GM12873 (cell line): Measurements from ENCODE around the gene TCTN2.

ENCODE experiments used
- TF ChIP-seq, protein P1 (sequence below): IDR thresholded peaks from 2 replicates; pipeline ENCODE4 v1.5.1; 2012; ENCODE audit warnings: low read depth, mild to moderate bottlenecking, moderate library complexity, low read length, control low read depth; ENCODE audit not compliant: insufficient read depth; ENCODE audit errors: missing control alignments

TCTN2 gene

DNA sequence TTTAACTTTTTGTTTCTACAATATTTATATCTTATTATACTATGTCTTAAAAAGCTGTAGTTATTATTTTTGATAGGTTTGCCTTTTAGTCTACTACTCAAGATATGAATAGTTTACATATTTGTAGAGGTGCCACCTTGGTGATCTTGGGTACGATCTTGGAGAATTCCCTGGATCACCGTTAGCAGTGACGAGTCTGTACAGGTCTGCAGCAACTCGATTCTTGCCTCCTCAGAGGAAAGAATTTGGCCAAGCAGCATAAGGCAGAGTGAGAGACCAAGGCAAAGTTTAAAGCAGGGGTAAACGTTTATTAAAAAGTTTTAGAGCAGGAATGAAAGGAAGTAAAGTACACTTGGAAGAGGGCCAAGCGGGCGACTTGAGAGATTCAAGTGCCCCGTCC, 3.1 kb upstream of the TCTN2 start:
- TF ChIP-seq, protein P1, sequence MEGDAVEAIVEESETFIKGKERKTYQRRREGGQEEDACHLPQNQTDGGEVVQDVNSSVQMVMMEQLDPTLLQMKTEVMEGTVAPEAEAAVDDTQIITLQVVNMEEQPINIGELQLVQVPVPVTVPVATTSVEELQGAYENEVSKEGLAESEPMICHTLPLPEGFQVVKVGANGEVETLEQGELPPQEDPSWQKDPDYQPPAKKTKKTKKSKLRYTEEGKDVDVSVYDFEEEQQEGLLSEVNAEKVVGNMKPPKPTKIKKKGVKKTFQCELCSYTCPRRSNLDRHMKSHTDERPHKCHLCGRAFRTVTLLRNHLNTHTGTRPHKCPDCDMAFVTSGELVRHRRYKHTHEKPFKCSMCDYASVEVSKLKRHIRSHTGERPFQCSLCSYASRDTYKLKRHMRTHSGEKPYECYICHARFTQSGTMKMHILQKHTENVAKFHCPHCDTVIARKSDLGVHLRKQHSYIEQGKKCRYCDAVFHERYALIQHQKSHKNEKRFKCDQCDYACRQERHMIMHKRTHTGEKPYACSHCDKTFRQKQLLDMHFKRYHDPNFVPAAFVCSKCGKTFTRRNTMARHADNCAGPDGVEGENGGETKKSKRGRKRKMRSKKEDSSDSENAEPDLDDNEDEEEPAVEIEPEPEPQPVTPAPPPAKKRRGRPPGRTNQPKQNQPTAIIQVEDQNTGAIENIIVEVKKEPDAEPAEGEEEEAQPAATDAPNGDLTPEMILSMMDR = no peak

DNA sequence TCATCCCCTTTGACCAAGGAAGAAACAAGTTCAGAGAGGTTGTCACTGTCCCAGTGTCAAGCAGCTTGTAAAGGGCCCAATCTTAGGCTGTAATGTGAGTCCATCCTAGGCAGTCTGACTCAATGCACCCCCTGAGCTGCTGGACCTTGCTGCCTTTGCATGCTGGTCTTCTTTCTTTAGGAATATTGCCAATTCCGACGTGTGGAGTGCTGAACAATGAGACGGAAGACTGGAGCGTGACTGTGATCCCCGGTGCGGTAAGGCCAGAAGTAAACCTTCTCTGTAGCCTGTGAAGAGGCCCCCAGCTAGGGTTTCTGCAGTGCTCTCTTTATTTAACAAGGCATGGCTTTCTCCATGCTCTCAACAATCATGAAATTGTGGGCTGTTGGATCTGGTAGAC, 963 bp downstream of the TCTN2 start:
- TF ChIP-seq, protein P1 = no peak

DNA sequence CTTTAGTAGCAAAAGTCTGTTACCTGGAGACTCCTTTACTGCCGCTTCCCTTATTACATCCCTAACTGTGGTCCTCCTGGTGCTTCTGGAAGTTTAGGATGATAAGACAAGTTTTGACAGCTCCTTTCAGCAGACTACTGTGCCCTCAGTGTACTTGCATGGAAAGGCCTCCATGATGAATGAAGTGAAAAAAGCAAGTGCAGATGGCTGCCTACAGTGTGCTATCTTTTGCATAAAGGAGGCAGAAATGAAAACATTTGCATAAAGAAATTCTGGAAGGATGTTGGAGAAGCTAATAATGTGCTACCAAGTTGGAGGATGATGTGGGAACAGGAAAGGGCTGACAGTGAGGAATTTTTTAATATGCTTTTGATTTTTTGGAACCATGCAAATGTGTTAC, 4.5 kb downstream of the TCTN2 start:
- TF ChIP-seq, protein P1 = no peak

DNA sequence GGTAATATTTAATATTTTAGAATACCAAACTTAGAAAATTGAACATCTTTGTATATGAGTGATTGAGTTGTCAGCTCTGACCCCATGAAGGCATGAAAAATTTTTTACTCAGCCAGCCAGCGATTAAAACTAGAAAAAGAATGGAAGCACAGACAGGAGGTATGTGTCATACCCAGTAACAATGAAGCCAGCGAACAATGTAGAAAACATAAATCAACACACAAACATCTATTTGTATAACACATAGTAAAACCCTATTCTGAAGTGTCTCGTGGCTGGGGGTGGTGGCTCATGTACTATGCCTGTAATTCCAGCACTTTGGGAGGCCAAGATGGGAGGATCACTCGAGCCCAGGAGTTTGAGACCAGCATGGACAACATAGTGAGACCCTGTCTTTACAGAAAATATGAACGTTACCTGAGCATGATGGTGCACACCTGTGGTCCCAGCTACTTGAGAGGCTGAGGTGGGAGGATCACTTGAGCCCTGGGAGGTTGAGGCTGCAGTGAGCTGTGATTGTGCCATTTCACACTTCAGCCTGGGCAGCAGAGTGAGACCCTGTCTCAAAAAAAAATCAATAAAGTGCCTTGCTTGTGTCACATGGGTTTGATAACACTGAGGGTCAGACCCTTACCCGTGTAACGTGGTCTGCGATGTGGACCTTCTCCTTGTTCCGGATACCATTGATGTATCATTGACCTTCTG, 5.9 kb downstream of the TCTN2 start:
- TF ChIP-seq, protein P1 = no peak

DNA sequence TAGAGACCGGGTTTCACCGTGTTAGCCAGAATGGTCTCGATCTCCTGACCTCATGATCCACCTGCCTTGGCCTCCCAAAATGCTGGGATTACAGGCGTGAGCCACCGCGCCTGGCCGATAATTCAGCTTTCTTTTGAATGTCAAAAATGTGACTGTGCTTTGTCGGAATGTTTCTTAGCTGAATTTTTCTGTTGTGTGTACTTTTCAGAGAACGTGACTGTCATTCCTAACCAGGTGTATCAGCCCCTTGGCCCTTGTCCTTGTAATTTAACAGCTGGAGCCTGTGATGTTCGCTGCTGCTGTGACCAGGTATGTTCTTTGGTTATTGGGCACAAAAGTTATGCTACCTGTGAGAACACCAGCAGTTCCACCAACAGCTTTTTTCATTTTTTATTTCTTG, 8.1 kb downstream of the TCTN2 start:
- TF ChIP-seq, protein P1 = no peak

DNA sequence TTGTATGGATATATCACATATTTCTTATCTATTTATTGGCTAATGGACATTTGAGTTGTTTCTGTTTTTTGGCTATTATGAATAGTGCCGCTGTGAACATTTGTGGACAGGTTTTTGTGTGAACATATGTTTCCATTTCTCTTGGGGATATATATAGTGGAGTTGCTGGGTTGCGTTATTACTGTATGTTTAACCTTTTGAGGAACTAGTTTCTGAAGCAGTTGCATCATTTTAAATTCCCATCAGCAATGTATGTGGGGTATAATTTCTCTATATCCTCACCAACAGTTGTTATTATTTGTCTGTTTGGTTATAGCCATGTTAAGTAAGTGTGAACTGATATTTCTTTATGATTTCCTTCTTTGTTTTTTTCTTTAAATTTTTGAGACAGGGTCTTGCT, 10.7 kb downstream of the TCTN2 start:
- TF ChIP-seq, protein P1 = no peak

DNA sequence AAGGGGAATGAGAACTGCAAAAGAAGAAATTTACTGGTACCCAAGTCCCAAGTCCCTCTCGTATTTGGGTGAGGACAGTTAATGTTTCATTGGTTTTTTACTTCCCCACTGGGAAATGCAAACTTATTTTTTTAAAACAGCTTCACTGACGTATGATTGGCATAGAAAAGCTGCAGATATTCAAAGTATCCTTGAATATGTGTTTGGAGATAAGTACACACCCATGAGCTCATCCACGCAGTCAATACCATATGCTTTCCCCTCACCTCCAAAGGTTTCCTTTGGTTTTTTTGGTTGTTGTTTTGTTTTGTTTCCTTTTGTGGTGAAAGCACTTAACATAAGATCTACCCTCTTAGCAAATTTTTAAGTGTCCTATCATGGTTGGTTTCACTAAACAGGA, 13.1 kb downstream of the TCTN2 start:
- TF ChIP-seq, protein P1 = no peak
